HG03378 (cell line): ENCODE measurements around the gene BORCS5.
"Not testable (repeated sequence)": the region's sequence is repeated elsewhere in the genome, so short reads cannot be mapped to it uniquely, and the experiment has no call there.

Source experiments
- ATAC-seq: cut with Tn5 transposase; IDR thresholded peaks from one replicate; pipeline ENCODE4 v1.9.1; 2021; ENCODE audit warnings: mild to moderate bottlenecking, moderate library complexity; ENCODE audit not compliant: unreplicated experiment

BORCS5 gene

DNA sequence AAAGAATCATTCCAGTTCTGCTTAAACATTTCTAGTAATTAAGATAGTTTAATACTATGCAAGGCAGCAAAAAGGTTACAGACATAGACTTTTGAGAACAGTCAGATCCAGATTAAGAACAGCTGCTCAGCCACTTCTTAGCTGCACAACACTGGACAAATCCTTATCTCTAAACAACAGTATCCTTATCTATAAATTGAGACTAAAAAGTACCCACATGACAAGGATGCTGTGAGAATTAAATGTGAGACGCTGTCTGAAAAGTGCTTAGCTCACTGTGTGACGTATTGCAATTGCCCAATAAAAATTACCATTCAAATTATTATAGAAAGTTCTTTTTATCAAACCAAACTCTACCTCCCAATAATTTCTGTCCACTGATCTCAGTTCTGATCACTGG lies 35.5 kb downstream of the BORCS5 start:
- no peak for ATAC-seq

DNA sequence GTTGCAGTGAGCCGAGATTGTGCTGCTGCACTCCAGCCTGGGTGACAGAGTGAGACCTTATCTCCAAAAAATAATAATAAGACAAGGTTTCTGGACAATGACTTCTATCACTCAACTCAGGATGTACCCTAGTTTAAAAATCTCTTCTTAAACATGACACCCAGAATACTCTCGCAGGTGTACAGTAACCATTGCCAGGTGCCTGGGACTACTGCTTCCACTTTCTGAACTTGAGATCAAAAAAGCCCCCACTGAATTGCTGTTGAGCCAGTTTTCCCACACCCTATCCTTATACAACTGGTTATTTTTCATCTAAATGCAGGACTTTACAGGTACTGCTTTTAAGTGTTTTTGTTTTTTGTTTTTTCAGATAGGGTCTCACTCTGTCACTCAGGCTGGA lies 36.3 kb downstream of the BORCS5 start:
- no peak for ATAC-seq

DNA sequence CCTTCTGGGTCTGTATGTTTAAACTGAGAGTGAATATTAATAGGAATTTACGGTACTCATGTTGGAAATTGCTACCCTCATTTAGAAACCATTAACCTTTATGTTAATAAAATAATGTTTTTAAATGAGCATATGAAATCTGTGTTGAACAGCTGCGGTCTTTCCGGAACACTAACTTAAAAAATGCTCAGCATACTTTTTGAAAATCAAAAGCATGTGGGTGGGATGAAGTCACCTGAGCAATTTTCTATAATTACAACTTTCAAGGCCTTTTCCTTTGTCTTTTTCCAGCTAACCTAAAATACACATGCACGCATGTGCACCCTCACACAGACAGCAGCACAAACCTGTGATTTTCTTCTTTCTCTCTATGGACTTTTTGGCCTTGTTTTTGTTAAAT lies 39.8 kb downstream of the BORCS5 start:
- ATAC-seq, result no peak

DNA sequence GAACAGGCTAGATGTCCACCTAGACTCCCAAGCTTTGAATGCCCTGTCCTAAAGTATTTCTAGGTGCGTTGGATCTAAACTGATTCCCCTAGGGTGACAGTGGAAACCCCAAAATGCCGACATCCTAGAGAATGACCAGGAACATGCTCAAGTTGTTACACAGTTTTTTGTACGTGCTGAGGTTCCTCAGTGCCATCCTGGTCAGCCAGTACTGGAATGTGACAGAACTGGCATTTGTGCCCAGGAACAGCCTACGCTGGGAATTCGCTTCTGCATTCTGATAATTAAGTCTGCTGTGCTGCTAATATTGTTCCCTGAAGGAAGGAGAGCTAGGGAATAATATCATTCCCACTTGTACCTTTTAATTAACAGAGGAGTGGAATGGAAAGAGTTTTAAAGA lies 40.3 kb downstream of the BORCS5 start:
- no peak for ATAC-seq

DNA sequence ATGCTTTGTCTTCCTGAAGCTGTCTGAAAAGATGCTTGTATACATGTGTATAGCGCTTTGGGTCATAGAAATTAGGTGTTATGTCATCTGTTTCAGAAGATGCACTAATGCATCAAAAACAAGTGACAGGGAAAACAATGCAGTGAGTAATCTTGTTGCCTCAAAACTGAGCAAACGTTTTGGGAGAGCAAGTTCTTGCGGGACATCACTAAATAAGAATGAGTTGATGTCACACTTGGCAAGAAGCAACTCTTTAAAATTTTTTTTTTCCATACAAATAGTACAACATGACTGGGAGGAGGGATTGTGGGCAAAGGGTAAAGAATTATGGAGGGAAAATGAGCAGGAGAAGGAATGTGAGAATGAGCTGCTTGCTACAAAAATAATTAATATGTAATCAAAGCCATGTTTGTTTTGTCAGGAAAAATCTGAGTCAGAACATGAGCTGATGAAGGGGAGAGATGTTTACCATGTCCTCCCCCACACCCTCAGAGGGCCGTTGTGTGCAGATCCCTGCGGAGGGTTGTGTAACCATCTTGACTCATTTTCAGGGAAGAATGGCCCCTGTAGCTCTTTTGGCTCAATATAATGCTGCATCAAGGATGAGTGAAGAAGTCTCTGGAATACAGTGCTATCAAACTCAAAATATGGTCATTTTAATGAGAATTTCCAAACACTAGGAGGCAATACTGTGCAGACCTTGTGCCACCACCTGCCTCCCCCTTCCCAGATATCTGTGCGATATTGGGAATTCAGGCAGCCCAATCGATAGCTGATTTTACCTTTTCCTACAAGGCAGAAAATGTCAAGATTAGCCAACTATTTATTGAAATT lies 41.4 kb downstream of the BORCS5 start:
- ATAC-seq, result no peak

DNA sequence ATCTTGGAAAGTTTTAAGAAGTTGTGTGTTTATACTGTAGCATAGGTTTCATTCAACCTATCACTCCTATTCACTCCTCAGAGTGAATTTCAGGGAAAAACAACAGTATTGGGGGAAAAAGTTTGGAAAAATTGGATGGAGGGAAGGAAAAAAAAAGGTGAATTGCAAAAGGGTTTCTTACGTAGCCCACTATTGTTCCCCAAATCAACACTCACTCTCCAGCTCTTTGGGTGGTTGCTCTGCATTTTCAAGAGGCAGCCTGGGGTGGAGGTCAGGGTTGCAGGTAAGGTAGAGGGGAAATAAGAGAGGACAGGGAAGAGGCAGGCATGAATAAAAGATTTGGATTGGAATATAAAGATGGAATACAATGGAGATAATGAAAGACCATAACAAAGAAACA lies 42.3 kb downstream of the BORCS5 start:
- no peak for ATAC-seq

DNA sequence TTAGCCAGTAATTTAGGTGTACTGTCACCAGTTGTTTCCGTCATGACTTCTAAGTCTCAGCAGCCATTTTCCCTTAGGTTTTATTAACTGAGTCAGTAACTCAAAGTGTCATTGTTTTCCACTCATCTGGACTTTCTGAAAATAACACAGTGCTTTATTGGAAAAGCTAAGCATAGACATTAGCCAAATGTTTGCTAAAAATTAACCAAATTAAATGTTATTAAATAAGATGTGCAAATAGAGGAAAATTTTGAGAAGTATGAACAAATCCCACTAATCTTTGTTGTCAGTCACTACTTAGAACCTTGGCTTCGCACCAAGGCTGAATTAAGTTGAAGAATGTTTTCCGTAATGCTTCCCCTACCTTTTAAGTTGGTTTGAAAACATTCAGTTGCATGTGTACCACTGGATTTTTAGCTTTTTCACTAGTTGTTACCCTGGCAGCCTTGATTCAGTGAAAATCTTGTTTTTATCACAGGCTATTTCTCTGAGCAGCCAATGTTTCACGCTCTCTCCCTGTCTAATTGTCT lies 43.0 kb downstream of the BORCS5 start:
- no peak for ATAC-seq

DNA sequence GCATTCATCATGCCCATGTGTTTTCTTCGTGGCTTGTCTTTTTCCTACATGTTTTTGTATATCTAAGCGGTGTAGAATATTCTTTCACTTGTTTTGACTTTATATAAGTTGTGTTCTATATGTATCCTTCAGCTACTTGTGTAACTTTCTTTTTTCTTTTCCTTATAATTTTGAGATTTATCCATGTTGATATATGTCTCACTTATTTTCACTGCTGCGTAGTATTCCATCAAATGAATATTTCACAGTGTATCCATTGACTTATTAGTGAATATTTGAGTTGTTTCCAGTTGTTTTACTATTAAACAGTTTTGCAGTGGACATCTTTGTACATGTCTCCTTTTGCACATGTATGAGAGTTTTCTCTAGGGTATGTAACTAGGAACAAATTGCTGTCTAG lies 43.9 kb downstream of the BORCS5 start:
- no peak for ATAC-seq

DNA sequence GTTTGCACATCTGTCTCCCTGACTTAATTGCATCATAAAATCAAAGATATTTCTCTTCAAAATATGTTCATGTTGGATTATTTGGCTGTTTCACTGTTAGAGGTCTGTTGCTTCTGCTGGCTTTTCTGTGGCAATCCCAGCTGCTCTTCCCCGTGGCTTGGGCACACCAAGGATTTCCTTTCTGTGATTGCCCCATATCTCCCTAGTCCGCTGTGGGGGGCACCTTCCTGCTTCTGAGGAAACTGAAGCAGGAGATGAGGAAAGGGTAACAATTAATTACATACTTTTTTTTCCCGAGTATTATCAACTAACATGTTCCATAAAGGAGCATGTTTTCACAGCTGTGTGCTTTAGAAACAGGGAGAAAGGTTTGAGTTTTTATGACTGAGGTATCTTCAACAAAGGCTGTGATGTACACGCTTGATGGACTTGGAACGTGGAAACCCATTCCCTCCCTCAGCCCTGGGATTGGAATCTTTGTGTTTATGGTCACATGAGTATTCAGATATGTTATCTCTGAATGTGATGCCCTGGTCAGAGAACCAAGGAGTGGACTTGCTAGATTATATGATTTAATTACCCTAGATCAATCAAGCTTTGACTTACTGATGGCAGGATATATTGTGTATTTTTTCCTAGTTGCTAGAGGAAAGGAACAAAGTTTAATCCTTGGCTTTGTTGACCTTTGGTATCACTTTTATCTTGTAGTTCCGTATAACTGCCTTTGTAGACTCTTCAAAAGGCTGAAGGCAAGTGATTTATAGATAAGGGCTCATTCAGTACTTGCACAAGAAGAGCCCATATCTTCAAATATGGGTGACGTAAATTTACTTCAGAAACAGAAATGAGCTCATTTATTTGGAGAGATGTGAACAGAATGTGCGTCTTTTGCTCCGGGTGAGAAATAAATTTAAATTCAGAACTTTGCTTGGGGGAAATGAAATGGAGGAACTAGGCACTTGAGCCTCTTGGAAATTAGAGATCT lies 46.7 kb downstream of the BORCS5 start:
- no peak for ATAC-seq

DNA sequence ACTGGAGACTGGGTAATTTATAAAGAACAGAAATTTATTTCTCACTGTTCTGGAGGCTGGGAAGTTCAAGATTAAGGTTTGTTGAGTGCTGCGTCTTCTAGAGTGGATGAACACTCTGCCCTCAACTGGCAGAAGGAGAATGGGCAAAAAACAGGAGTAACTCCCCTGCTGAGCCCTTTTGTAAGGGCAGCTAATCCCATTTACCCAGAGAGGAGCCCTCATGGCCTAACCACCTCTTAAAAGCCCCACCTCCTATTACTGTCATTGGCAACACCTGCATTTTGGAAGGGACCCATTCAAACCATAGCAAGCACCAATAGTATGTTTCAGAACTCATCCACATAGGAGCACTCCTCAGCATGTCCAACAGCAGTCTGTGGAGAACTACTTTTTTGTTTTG lies 47.4 kb downstream of the BORCS5 start:
- ATAC-seq, result no peak

DNA sequence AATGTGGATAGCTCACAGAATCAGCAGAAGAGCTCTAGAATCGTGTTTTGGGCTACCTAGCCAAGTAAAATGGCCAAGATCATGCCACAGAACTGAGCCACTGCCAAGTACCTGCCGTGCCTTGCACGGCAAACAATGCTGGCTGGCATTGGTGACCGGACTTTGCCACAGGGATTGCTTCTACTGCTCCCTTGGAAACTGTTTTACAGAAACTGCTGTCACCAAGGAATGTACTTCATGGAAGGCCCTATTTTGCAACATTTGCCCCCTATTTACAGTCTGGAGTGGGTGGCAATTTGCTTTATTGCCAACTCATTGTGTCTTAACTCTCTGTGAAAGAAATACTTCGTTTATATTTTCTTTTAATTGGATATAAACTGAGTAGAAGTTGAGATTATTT lies 49.0 kb downstream of the BORCS5 start:
- no peak for ATAC-seq

DNA sequence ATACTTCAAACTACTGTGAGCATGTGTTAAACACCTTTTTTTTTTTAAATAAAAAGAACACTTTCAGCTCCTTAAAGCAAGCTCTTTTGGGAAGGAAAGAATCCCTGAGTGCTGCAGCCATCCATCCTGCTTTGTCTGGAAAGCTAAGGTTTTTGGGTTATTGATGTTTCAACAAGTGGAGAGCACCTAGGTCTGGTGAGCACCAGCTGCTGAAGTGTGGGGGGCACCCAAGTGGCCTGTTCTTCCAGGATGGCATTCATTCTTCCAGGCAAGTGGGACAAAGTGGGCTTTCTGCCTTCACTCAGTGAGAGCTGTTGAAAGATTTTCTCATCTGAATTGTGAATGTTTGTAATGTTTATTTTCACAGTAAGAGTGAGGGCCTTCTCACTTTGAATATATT lies 49.9 kb downstream of the BORCS5 start:
- ATAC-seq, result no peak

DNA sequence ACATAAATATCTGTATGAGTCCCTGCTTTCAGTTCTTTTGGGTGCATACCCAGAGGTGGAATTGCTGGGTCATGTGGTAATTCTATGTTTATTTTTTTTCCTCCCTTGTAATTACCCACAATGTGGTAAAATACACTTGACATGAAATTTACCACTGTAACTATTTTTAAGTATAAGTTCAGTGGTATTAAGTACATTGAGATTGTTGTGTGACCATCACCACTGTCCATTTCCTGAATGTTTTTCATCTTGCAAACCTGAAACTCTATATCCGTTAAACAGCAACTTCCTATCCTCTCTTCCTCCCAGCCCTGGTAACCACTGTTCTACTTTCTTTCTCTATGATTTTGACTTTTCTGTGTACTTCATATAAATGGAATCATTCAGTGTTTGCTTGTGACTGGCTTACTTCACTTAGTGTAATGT lies 51.4 kb downstream of the BORCS5 start:
- ATAC-seq, result peak; percentile 47

DNA sequence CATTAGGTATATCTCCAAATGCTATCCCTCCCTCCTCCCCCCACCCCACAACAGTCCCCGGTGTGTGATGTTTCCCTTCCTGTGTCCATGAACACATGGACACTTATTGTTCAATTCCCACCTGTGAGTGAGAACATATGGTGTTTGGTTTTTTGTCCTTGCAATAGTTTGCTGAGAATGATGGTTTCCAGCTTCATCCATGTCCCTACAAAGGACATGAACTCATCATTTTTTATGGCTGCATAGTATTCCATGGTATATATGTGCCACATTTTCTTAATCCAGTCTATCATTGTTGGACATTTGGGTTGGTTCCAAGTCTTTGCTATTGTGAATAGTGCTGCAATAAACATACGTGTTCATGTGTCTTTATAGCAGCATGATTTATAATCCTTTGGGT lies 52.5 kb downstream of the BORCS5 start:
- ATAC-seq, result not testable (repeated sequence)

DNA sequence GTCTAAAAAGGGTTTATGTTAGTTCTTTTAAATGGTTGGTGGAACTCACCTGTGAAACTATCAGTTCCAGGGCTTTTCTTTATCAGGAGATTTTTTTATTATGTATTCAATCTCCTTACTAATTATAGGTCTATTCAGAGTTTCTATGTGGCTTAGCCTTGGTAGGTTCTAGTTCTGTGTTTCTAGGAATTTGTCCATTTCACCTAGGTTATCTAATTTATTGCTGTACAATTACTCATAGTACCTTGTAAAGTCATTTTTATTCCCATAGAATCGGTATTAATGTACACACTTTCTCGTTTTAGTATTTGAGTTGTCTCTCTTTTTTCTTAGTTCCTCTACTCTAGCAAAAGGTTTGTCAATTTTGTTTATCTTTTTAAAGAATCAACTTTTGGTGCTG lies 59.0 kb downstream of the BORCS5 start:
- no peak for ATAC-seq

DNA sequence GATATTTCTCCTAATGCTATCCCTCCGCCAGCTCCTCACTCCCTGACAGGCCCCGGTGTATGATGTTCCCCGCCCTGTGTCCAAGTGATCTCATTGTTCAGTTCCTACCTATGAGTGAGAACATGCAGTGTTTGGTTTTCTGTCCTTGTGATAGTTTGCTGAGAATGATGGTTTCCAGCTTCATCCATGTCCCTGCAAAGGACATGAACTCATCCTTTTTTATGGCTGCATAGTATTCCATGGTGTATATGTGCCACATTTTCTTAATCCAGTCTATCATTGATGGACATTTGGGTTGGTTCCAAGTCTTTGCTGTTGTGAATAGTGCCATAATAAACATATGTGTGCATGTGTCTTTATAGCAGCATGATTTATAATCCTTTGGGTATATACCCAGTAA lies 62.3 kb downstream of the BORCS5 start:
- ATAC-seq, result not testable (repeated sequence)

DNA sequence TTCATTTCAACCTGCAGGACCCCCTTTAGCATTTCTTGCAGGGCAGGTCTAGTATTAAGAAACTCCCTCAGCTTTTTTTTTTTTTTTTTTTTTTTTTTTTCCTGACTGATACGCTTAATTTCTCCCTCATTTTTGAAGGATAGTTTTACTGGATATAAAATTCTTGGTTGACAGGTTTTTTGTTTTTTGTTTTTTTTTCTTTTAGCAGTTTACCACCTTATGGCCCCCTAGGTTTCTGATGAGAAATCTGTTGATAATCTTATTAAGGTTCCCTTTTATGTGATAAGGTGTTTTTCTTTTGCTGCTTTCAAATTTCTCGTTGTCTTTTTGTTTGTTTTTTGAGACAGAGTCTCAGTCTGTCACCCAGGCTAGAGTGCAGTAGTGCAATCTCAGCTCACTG lies 66.5 kb downstream of the BORCS5 start:
- no peak for ATAC-seq

DNA sequence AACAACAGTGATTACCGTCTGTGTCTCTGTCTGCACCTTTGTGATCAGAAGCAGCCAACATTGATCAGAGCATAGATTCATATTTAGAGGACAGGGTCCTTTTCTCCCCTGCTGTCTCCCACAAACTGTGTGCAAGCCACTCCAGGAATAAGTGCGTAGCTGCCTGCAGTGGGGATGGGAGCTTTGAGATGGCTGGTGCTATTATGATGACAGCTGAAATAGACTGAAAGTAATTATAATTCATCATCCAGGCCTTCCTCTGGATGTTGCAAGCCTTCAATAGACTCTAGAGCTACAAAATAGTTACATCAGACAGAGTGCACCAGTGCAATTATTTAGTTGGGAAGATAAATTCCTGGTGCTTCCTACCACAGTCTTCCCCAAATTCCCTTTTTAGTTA lies 68.1 kb downstream of the BORCS5 start:
- no peak for ATAC-seq

DNA sequence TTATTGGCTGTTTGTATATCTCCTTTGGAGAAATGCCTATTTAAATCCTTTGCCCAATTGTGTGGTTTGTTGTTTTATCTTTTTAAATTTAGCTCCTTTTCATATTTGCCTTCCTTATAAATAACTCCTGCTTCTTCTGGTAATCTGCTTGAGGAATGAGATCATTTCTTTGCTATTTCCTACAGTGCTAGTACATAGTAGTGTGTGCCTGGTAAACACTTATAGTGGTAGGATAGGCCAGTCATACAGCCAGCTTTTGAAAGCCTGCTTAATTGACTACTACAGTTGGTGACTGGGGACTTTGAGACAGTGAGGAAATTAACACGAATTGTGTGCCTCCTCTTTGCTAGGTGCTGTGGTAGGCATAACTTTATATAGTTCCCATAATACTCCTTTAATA lies 68.7 kb downstream of the BORCS5 start:
- no peak for ATAC-seq

DNA sequence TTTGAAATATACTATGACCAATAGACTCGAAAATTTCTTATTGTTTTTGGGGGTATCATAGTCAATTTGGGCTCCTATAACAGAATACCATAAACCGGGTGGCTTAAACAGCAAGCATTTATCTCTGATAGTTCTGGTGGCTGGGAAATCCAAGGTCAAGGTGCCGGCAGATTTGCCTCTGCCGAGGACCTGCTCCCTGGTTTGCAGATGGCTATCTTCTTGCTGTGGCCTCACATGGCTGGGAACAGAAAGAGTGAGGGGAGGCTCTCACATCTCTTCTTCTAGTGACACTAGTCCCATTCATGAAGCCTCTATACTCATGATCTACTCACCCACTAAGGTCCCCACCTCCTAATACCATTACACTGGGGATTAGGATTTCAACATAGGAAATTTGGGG lies 70.7 kb downstream of the BORCS5 start:
- ATAC-seq, result no peak

DNA sequence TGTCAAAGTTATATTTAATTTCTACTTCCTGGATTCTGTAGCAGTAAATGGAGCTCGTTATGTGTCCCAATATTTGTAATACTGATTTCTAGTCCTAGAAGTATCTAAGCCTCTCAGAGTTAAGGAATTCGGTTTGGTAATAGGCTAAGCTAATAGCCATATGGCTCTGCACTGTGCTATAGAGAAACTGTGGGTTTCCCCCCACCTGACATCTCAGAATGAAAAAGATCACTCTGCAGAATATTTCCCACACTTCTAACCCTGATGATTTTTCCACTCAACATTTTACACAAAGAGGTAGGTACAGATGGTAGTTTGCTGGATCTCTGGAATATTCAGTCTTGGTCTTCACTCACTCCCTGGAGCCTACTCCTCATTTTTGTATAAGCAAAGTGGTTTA lies 71.2 kb downstream of the BORCS5 start:
- no peak for ATAC-seq
